Endothelial cell (in vitro differentiated cells): ENCODE results near the gene NKAPL. TPM values are rescaled to one million over a fixed set of nuclear protein-coding genes. Genes with fewer than 3 reads are reported as not detected.

ENCODE experiments used
- DNase-seq: peaks from one replicate; pipeline ENCODE4 v3.0.0; 2021; ENCODE audit warnings: low spot score
- H3K27ac Mint-ChIP-seq: one replicate; pipeline ENCODE4 v1.8.0; 2021; ENCODE audit warnings: mixed read lengths, inconsistent platforms; ENCODE audit not compliant: unreplicated experiment
- H3K27me3 Mint-ChIP-seq: one replicate; pipeline ENCODE4 v1.8.0; 2021; ENCODE audit warnings: mild to moderate bottlenecking, moderate library complexity, mixed read lengths, inconsistent platforms; ENCODE audit not compliant: unreplicated experiment
- H3K36me3 Mint-ChIP-seq: one replicate; pipeline ENCODE4 v1.8.0; 2021; ENCODE audit warnings: mild to moderate bottlenecking, low read depth, mixed read lengths, inconsistent platforms; ENCODE audit not compliant: unreplicated experiment
- H3K4me1 Mint-ChIP-seq: one replicate; pipeline ENCODE4 v1.8.0; 2021; ENCODE audit warnings: mild to moderate bottlenecking, mixed read lengths, inconsistent platforms; ENCODE audit not compliant: unreplicated experiment
- H3K4me3 Mint-ChIP-seq: one replicate; pipeline ENCODE4 v1.8.0; 2021; ENCODE audit warnings: mild to moderate bottlenecking, mixed read lengths, inconsistent platforms; ENCODE audit not compliant: unreplicated experiment
- H3K9me3 Mint-ChIP-seq: one replicate; pipeline ENCODE4 v1.8.0; 2021; ENCODE audit warnings: mixed read lengths, inconsistent platforms; ENCODE audit not compliant: unreplicated experiment
- long read RNA-seq: library from polyadenylated mRNA; unstranded; transcript quantifications from one replicate; pipeline ENCODE4 v2.0.0, GENCODE V29; 2020; ENCODE audit not compliant: unreplicated experiment
- total RNA-seq: library from RNA; stranded (reverse); fragmentation: NEBNext Ultra II Directional; extraction: Animal tissue kit (Norgen Biotek cat#: 25700); gene quantifications from one replicate; pipeline ENCODE4 v1.2.1, GENCODE V29; 2021; ENCODE audit not compliant: unreplicated experiment
- TF ChIP-seq, protein P1 (sequence below): fragments of 200-600 bp; sonication (generic); IDR thresholded peaks from one replicate; pipeline ENCODE4 v1.5.0; 2021; ENCODE audit warnings: antibody characterized with exemption; ENCODE audit not compliant: unreplicated experiment

The NKAPL gene
- total RNA-seq = 0.44 TPM
- long read RNA-seq, partial matches to known transcripts = 0 of 3 reads
- long read RNA-seq, other reads (novel, unspliced or antisense) = 0 of 3 reads

DNA sequence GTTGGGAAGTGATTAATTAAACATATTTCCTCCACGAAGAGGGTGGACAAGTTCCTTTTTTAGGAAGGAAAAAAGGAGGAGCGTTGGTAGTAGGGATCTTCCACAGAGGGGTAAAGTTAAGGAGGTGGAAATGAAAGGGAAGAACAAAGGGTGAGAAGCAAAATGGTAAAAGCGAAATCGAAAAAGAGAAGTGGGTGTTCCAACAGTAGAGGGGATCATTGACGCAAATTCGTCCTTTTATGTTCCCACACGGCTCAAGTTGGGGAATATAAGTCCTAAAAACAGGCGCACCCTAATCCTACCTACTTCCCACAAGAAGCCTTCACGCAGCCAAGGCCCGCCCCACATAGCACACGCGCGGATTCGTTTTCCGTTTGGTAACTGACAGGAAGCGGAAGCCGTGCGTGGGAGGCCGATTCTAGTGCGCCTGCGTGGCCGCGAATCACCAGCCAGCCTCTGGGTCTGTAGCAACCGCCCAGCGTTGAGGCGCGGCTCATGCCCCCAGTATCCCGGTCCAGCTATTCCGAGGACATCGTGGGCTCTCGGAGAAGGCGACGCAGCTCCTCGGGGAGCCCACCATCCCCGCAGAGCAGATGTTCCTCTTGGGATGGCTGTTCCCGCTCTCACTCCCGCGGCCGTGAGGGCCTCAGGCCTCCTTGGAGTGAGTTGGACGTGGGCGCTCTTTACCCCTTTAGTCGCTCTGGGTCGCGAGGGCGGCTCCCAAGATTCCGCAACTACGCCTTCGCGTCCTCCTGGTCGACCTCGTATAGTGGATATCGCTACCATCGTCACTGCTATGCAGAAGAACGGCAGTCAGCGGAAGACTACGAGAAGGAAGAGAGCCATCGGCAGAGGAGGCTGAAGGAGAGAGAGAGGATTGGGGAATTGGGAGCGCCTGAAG, at the start of gene NKAPL:
NKAPL (plus strand) TSS at position 421 of the 901 bp plus-strand sequence; CDS start at position 496, 75 bp downstream.
- Mint-ChIP-seq H3K9me3 (no peaks in the 10 kb centered on the region), H3K4me1 (no peaks in the 10 kb centered on the region), H3K27me3 (peaks cover 1% of the 10 kb centered on the region), H3K36me3 (no peaks in the 10 kb centered on the region), H3K27ac (no peak within 1 kb of the TSS), H3K4me3 (no peak within 1 kb of the TSS)
- TF ChIP-seq, protein P1, sequence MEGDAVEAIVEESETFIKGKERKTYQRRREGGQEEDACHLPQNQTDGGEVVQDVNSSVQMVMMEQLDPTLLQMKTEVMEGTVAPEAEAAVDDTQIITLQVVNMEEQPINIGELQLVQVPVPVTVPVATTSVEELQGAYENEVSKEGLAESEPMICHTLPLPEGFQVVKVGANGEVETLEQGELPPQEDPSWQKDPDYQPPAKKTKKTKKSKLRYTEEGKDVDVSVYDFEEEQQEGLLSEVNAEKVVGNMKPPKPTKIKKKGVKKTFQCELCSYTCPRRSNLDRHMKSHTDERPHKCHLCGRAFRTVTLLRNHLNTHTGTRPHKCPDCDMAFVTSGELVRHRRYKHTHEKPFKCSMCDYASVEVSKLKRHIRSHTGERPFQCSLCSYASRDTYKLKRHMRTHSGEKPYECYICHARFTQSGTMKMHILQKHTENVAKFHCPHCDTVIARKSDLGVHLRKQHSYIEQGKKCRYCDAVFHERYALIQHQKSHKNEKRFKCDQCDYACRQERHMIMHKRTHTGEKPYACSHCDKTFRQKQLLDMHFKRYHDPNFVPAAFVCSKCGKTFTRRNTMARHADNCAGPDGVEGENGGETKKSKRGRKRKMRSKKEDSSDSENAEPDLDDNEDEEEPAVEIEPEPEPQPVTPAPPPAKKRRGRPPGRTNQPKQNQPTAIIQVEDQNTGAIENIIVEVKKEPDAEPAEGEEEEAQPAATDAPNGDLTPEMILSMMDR = no peak
- DNase-seq = no peak

DNA sequence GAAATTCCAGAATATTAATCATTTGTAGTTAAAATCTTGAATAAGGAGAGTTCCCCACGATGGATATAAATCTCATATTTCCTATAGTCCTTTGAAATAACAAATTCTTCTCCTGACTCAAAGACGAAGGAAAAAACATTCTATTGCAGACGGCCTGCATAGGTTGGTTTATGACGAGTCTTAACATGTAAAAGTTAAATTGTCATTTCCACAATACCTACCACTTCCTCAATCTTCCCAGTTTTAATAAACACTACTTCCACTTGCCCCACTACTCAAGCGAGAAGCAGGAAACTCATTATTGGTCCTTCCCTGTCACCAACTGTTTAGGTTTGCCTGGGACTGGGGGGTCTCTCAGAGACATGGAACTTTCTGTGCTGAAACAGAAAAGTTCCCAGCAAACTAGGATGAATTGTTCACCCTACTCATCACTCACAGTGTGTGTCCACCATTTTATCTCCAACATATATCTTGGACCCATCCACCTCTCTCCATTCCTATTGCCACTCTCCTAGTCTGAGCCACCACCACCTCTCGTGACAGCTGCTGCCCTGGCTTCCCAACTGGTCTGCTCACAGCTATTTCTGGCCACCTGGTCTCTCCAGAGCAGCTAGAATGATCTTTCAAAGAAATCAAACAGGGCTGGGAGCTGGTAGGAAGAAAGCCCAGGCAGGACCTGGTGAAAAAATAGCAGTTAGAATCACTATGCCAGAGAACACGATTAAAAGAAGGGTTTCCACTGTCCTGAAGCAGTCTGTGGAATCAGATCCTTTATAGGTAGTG, 49.2 kb upstream of the NKAPL start:
- no peak for DNase-seq
- peak overlapping the region; percentile 42 for H3K4me3 Mint-ChIP-seq
- no peaks in the 10 kb centered on the region for H3K9me3 Mint-ChIP-seq
- no peak overlapping the region for H3K27ac Mint-ChIP-seq
- peaks cover 17% of the 10 kb centered on the region for H3K27me3 Mint-ChIP-seq
- H3K4me1 Mint-ChIP-seq = peaks cover 25% of the 10 kb centered on the region
- TF ChIP-seq, protein P1 = no peak
- no peaks in the 10 kb centered on the region for H3K36me3 Mint-ChIP-seq

- Mint-ChIP-seq H3K9me3 (no peaks in the 10 kb centered on the region), H3K27ac (peak overlapping the region; percentile 57)
- TF ChIP-seq, protein P1 = no peak
Measured at GRCh38 chr6:28211840-28212509, 47.1 kb upstream of the NKAPL start.

GRCh38 chr6:28212510-28213212, 46.4 kb upstream of the NKAPL start:
- no peaks in the 10 kb centered on the region for H3K9me3 Mint-ChIP-seq
- H3K27me3 Mint-ChIP-seq = peaks cover 15% of the 10 kb centered on the region
- TF ChIP-seq, protein P1 = no peak
- DNase-seq = peak; percentile 73
- peak overlapping the region; percentile 89 for H3K4me3 Mint-ChIP-seq
- H3K4me1 Mint-ChIP-seq = peaks cover 21% of the 10 kb centered on the region
- no peaks in the 10 kb centered on the region for H3K36me3 Mint-ChIP-seq
- peak overlapping the region; percentile 67 for H3K27ac Mint-ChIP-seq

More at GRCh38 chr6:28211840-28212509, 47.1 kb upstream of the NKAPL start:
- Mint-ChIP-seq H3K4me3 (peak overlapping the region; percentile 89), H3K4me1 (peaks cover 23% of the 10 kb centered on the region), H3K36me3 (no peaks in the 10 kb centered on the region), H3K27me3 (peaks cover 18% of the 10 kb centered on the region)
- no peak for DNase-seq
